GM18520 (cell line): ENCODE results near the gene MEDAG.

Source experiments
- ATAC-seq: cut with Tn5 transposase; IDR thresholded peaks from one replicate; pipeline ENCODE4 v1.9.1; 2021; ENCODE audit not compliant: unreplicated experiment

The MEDAG gene

DNA sequence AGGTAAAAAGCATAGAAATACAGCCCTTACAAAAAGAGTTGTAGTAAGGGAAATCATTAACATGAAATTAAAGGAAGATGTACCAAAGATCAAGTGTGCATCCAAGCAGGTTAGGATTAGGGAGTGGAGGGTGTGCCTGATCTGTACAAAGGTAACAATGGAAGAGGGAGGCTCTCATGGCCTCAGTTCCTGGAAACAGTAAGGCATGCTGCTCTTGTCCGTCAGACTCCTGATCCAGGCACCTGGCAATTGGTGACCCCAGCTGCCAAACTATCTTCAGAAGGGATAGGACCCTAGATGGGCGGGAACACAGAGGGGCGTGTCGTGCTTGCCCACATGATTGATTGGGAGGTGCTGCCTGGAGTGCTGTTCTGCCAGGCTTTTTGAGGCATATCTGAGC lies 30.9 kb downstream of the MEDAG start:
- no peak for ATAC-seq

DNA sequence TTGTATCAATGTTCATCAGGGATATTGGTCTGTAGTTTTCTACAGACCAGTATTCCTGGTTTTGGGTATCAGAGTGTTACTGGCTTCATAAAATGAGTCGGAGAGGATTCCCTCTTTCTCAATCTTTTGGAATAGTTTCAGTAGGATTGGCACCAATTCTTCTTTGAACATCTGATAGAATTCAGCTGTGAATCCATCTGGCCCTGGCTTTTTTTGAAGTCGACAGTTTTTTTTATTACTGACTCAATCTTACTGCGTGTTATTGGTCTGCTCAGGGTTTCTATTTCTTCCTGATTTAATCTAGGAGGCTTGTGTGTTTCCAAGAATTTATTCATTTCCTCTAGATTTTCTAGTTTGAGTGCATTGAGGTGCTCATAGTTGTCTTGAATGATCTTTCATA lies 37.8 kb downstream of the MEDAG start:
- ATAC-seq: no peak

DNA sequence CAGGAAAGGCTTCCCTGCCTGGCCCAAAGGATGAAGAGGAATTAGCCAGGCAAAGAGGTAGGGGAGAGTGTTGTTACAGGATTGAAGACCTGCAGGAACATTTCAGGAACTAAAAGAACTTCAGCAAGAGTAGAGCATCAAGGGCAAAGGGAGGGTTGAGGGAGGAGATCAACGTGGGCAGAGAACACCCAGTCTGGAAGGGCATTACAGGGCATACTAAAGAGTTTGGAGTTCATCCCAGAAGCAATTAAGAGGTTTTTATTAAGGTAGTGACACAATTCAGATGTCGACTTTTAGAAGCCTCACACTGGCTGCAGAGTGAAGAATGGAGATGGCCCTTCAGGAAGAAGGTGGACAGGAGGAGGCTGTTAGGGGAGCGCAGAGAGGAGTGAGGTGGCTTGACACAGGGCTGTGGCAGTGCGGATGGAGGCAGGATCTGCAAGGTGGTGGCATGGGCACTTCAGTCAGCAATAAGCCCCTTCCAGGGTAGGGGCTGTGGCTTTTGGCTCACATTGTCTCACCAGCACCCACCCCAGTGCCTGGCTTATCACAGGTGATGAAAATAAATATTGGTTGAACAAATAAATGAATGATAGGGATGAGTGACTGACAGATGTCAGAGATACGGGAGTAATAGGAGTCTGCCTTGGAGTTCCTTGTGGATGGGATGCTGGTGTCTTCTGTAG lies 51.3 kb downstream of the MEDAG start:
- no peak for ATAC-seq

DNA sequence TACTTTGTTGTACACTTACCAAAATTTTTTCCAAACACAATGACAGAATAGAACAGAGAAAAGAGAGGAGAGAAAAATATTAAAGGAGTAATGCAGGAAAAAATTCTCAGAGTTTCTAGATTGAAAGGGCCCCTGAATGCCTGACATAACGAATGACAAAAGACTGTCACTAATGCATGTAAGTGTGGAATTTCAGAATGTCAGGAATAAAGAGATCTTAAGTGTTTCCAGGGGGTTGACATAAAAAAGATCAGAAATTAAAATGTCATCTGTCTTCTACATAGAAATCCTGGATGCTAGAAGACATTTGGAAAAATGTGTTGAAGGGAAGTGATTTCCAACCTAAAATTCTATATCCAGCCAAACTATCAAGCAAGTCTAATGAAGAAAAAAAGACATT lies 53.6 kb downstream of the MEDAG start:
- ATAC-seq: no peak

DNA sequence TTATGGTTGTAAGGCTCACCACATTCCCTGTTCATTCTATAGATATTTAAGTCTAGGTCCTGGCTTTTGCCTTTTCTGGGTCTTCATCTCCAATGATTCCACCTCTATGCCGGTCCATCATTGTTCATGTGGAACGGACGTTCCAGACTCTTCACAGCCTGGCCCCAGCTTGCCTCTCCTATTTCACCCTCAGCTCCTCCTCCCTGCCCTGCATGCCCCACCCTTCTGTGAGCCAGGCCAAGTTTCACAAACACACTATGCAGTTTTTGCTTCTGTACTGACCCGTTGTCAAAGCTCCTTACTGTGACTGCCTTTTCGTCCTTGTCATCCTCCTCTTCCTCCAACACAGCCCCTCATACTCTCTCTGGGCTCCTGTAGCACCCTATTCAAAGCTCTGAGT lies 57.7 kb downstream of the MEDAG start:
- no peak for ATAC-seq

DNA sequence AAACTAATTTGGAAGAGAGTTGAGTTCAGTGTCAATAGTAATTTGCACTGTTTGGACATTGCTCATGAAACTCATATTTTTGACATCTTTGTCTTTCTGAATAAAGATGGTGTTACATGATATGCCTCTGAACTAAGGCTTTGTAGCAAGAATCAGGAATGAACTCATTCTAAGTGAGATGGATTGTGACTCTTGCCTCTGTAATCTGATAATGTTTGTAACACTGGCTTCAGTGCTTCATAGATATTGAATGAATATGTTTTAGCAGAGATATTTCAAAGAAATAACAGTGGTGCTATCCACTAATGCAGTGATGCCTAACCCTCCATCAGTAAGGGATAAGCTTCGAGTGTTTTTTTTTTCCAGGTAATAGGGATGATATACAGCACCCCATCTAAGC lies 59.3 kb downstream of the MEDAG start:
- no peak for ATAC-seq

DNA sequence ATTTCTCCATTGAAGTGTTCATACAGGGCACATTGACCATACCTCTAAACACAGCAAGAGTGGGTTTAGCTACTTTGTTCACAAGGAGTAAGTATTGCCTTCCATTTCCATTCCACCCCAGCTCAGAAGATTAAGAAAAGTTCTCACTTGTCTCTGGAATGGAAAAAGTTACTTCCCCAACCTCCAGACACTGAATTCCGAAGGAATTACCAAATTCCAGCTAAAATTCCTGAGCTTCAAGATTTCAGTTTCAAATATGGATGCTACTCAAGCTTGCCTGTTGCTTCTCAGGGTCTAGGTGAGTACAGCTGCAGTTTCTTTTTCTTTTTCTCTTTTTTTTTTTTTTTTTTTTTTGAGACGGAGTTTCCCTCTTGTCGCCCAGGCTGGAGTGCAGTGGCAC lies 60.0 kb downstream of the MEDAG start:
- no peak for ATAC-seq

DNA sequence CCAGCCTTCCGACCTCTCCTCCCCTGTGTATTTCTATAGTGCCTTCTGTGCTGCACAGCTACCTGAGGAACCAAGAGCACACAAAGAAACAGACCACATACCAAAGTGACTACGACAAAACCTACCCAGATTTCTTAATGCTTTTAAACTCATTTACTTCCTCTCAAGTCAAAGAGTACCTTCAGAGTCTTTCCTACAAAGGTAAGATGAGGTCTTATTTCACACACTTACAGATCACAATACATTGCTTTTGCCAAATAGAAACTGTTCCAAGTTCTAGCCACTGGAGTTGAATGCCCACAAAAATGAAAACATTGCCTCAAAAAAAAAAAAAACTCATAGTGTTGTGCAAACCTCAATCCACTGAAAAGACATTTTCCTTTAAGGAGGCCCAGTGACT lies 62.8 kb downstream of the MEDAG start:
- no peak for ATAC-seq

DNA sequence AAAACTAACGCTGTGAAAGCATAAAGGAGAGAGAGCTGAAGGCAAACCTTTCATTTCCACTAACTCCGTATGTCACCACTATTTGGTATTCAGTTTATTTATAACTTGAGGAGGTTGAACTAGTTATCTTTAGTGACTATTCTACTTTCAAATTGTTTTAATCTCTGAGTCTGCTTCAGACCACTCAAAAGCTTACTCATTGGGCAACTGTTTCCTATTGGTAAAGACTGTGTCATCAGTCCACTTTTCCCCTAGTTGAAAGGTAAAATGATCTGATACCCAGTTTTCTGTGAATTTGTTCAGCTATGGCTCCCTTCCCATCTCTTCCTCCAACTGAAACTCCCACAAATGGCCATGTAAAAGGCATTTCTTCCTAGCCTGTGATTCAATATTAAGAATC lies 65.5 kb downstream of the MEDAG start:
- ATAC-seq: no peak

DNA sequence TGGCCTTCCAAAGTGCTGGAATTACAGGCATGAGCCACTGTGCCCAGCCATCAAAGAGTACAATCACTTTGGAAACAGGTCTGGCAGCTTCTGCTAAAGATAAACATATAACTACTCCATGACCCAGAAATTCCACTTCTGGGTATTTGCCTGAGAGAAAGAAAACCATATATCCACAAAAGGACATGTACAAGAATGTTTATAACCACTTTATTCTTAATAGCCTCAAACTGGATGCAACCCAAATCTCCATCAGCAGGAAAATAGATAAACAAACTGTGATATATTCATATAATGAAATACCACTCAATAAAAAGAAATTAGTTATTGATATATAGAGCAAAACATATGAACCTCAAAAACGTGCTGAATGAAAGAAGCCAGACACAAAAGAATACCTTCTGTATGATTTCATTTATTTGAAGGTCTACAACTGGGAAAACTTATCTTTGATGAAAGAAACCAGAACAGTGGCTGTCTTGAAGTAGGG lies 66.9 kb downstream of the MEDAG start:
- no peak for ATAC-seq

DNA sequence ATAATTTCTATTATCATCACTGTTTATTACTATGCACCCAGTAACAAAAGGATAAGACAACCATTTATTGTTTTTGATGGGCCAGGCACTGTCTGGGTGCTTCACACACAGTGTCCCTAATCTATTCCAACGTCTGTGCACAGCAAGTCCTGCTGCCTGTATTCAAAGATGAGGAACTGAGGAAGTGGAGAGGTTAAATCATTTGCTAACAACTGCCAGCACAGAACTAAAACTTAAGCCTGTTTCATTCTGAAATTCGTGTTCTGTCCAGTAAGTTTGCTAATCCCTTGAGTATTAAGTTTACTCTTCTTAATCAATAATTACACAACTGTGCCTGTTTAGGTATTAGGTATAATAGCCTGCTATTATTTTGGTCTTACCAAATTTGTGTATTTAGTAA lies 68.3 kb downstream of the MEDAG start:
- ATAC-seq: no peak
